GM12878 (cell line): ENCODE results near the gene SFT2D3. TPM values are rescaled to one million over a fixed set of nuclear protein-coding genes. Genes with fewer than 3 reads are reported as not detected.

ENCODE experiments used
- ATAC-seq: fragments of 200-7000 bp; cut with Tn5 transposase; 3 replicates; pipeline ENCODE4 v1.9.1; 2020; ENCODE audit warnings: mild to moderate bottlenecking, moderate library complexity
- BruUV-seq: library from RNA; stranded (reverse); fragments of 400-500 nt; replicated peaks from 2 replicates; lab custom pipeline; 2021; lab: Mats Ljungman, UMichigan
- CTCF ChIA-PET: fragments of 300-600 bp; sonication (Branson Sonifier 250); formaldehyde crosslinking; extraction: SDS; loops from one replicate; lab custom pipeline; 2021; ENCODE audit warnings: inconsistent platforms; lab: Yijun Ruan, JAX
- POLR2A ChIA-PET: fragments of 350-600 bp; formaldehyde crosslinking; extraction: SDS; loops from one replicate; lab custom pipeline; 2021; ENCODE audit warnings: inconsistent platforms; lab: Charles Lee
- RAD21 ChIA-PET: fragments of 300-600 bp; sonication (Branson Sonifier 250); formaldehyde crosslinking; loops from one replicate; lab custom pipeline; 2023; ENCODE audit warnings: antibody characterized with exemption; ENCODE audit not compliant: unreplicated experiment; lab: Charles Lee
- SMC1A ChIA-PET: fragments of 300-600 bp; sonication (Branson Sonifier 250); formaldehyde crosslinking; loops from one replicate; lab custom pipeline; 2023; ENCODE audit not compliant: unreplicated experiment, uncharacterized antibody; lab: Charles Lee
- DNase-seq: peaks from one replicate; pipeline ENCODE4 v3.0.0-alpha.2; 2011; ENCODE audit warnings: low read depth, low spot score
- FAIRE-seq: peaks from 3 replicates; lab custom pipeline; 2011; peaks lifted over from hg19 to GRCh38; lab: Jason Lieb, UNC
- H2AFZ ChIP-seq: 2 replicates; pipeline ENCODE4 v1.6.0; 2011; ENCODE audit warnings: low read depth, low read length, control low read depth; ENCODE audit not compliant: control insufficient read depth
- H3K27ac ChIP-seq: 2 replicates; pipeline ENCODE4 v1.5.1; 2011; ENCODE audit warnings: control low read depth; ENCODE audit not compliant: control insufficient read depth, insufficient read depth
- H3K27me3 ChIP-seq, 2 experiments: replicated peaks in 1 of 2; 2 replicates each; pipeline versions ENCODE4 v1.6.0 to v1.6.1; 2011; ENCODE audit warnings: low read length in 1 of 2; ENCODE audit not compliant: control insufficient read depth in 2 of 2, insufficient read depth in 2 of 2
- H3K36me3 ChIP-seq, 2 experiments: 2 replicates each; pipeline ENCODE4 v1.5.1; 2011; ENCODE audit warnings: low read length in 1 of 2; ENCODE audit not compliant: control insufficient read depth in 2 of 2, insufficient read depth in 2 of 2
- H3K4me1 ChIP-seq: 2 replicates; pipeline ENCODE4 v1.6.1; 2011; ENCODE audit warnings: mild to moderate bottlenecking, low read length, moderate library complexity, mixed read lengths; ENCODE audit not compliant: control insufficient read depth, insufficient read depth
- H3K4me2 ChIP-seq: 2 replicates; pipeline ENCODE4 v1.6.0; 2011; ENCODE audit warnings: control low read depth; ENCODE audit not compliant: control insufficient read depth, insufficient read depth
- H3K4me3 ChIP-seq: fragments of 200-600 bp; sonication (generic); 2 replicates; pipeline ENCODE4 v1.5.1; 2016
- H3K79me2 ChIP-seq: 2 replicates; pipeline ENCODE4 v1.6.0; 2011; ENCODE audit warnings: low read length; ENCODE audit not compliant: control insufficient read depth, insufficient read depth
- H3K9ac ChIP-seq: 2 replicates; pipeline ENCODE4 v1.8.0; 2011; ENCODE audit warnings: low read length, control low read depth, mixed read lengths; ENCODE audit not compliant: control insufficient read depth, insufficient read depth
- H3K9me3 ChIP-seq: replicated peaks from 3 replicates; pipeline ENCODE4 v1.5.1; 2011; ENCODE audit warnings: mild to moderate bottlenecking, low read length; ENCODE audit not compliant: control insufficient read depth, insufficient read depth
- H4K20me1 ChIP-seq: 2 replicates; pipeline ENCODE4 v1.6.0; 2011; ENCODE audit not compliant: control insufficient read depth, insufficient read depth
- CBFB ChIP-seq: IDR thresholded peaks from 2 replicates; pipeline ENCODE4 v1.6.1; 2016; ENCODE audit warnings: antibody characterized with exemption, low read depth
- EED ChIP-seq: sonication (generic); IDR thresholded peaks from 2 replicates; pipeline ENCODE4 v1.6.1; 2016; ENCODE audit warnings: antibody characterized with exemption, low read depth
- EGR1 ChIP-seq, 2 experiments: IDR thresholded peaks; 1 replicate in 1 of 2; 2 replicates in 1 of 2; pipeline ENCODE4 v1.6.1; 2011 to 2012; ENCODE audit warnings: low read depth in 2 of 2, low read length in 2 of 2, borderline replicate concordance in 1 of 2, mild to moderate bottlenecking in 1 of 2, moderate library complexity in 1 of 2
- MTA2 ChIP-seq: fragments of 450-650 bp; IDR thresholded peaks from 2 replicates; pipeline ENCODE4 v1.6.1; 2016; ENCODE audit warnings: low read depth, mild to moderate bottlenecking, moderate library complexity
- MXI1 ChIP-seq: fragments of 150-350 bp; IDR thresholded peaks from 2 replicates; pipeline ENCODE4 v1.6.1; 2011; ENCODE audit warnings: low read depth, mild to moderate bottlenecking, inconsistent platforms, low read length, improper control_type of control experiment
- MYC ChIP-seq: IDR thresholded peaks from 2 replicates; pipeline ENCODE4 v1.6.1; 2011; ENCODE audit warnings: mild to moderate bottlenecking, low read length, moderate library complexity, inconsistent platforms; ENCODE audit not compliant: insufficient read depth, insufficient replicate concordance, insufficient read length, severe bottlenecking
- NFXL1 ChIP-seq: fragments of 450-650 bp; IDR thresholded peaks from 2 replicates; pipeline ENCODE4 v1.6.1; 2017; ENCODE audit warnings: antibody characterized with exemption, mild to moderate bottlenecking, borderline replicate concordance
- NRF1 ChIP-seq: conservative IDR thresholded peaks from 2 replicates; pipeline ENCODE4 v1.6.1; 2011; ENCODE audit warnings: mild to moderate bottlenecking, low read depth, low read length, improper control_type of control experiment
- PML ChIP-seq: IDR thresholded peaks from 2 replicates; pipeline ENCODE4 v1.6.1; 2012; ENCODE audit warnings: low read length, inconsistent platforms
- RCOR1 ChIP-seq: conservative IDR thresholded peaks from 2 replicates; pipeline ENCODE4 v1.6.1; 2012; ENCODE audit warnings: low read depth, low read length, improper control_type of control experiment
- STAT3 ChIP-seq: IDR thresholded peaks from 2 replicates; pipeline ENCODE4 v1.6.1; 2011; ENCODE audit warnings: low read depth, low read length, improper control_type of control experiment
- TBL1XR1 ChIP-seq: IDR thresholded peaks from 2 replicates; pipeline ENCODE4 v1.6.1; 2012; ENCODE audit warnings: low read depth, low read length, improper control_type of control experiment
- USF1 ChIP-seq: IDR thresholded peaks from 2 replicates; pipeline ENCODE4 v1.6.1; 2011; ENCODE audit warnings: borderline replicate concordance, low read depth, mild to moderate bottlenecking, moderate library complexity, mixed read lengths, low read length; ENCODE audit not compliant: insufficient read depth; ENCODE audit errors: extremely low read length
- WRNIP1 ChIP-seq: IDR thresholded peaks from 2 replicates; pipeline ENCODE4 v1.6.1; 2011; ENCODE audit warnings: low read depth, low read length, improper control_type of control experiment, borderline replicate concordance
- YY1 ChIP-seq: IDR thresholded peaks from 2 replicates; pipeline ENCODE4 v1.6.1; 2011; ENCODE audit warnings: low read depth, mild to moderate bottlenecking, low read length
- WGBS: methylation state at CpG from one replicate; pipeline ENCODE4 v1.1.6; 2016; ENCODE audit warnings: low lambda C conversion rate; ENCODE audit not compliant: insufficient replicate concordance, insufficient coverage; ENCODE audit errors: missing lambda C conversion rate; 5-methylcytosine and 5-hydroxymethylcytosine counted together
- in situ Hi-C: fragments of 300-500 bp; cut with MboI; formaldehyde crosslinking; loops from 9 replicates; pipeline ENCODE4 v1.14.3; 2018; ENCODE audit warnings: mixed read lengths
- intact Hi-C: fragments of 100-400 bp; cut with micrococcal nuclease; formaldehyde crosslinking; loops from one replicate; pipeline ENCODE4 v1.14.2; 2022; ENCODE audit not compliant: unreplicated experiment
- polyA plus RNA-seq, 11 experiments: library from polyadenylated mRNA; depleted of rRNA in 4 of 11; unstranded in 6 of 11; stranded (reverse) in 5 of 11; fragments of >200 nt; fragmentation: Nextera tagmentation in 4 of 11; fragmentation: Illumina TruSeq in 1 of 11; extraction: Ambion mirVana in 4 of 11; extraction: Trizol in 1 of 11; gene quantifications; 1 replicate in 1 of 11; 2 replicates in 10 of 11; pipeline versions ENCODE4 v1.2.1 to v1.2.3, GENCODE V29; 2011 to 2016; ENCODE audit warnings: inconsistent platforms in 2 of 11, missing spikeins in 2 of 11, low read depth in 1 of 11
- total RNA-seq, 4 experiments: library from RNA; depleted of rRNA in 3 of 4; stranded (reverse); fragments of >200 nt in 3 of 4; fragmentation: Illumina TruSeq in 1 of 4; extraction: Trizol in 1 of 4; gene quantifications; 2 replicates each; pipeline versions ENCODE4 v1.2.1 to v1.2.3, GENCODE V29; 2013 to 2021
- TF ChIP-seq, protein P1 (sequence below): IDR thresholded peaks from 2 replicates; pipeline ENCODE4 v1.6.1; 2011; ENCODE audit warnings: low read depth, low read length, improper control_type of control experiment, borderline replicate concordance

Gene SFT2D3
- total and polyA plus RNA-seq, 10 of the 15 experiments (the other 5 are each of a cell fraction or from before 2014, with no cell fraction given), result 4.2 to 8.4 (median 6.6) TPM; not detected in 4

DNA sequence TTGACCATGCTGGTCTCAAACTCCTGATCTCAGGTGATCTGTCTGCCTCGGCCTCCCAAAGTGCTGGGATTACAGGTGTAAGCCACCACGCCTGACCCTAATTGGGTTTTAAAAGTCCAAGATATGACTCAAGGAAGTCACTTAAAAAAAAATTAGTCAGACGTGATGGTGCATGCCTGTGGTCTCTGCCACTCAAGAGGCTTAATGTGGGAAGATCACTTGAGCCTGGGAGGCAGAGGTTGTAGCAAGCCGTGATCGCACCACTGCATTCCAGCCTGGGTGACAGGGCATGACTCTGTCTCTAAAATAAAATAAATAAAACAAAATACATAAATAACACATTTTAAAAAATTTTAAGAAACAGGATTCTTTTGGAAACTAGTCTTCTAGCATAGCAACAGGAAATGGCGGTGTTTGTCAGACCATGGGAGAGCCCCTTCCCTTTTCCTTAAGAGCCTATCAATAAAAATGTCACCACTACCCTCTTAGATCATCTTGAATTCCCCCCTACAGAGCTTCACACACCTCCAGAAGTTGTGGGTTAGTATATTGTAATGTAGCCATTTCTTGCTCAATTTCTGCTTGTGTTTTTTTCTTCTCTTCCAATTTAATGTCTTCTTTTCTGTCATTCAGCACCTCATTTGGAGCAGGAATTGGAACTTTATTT is 20.1 kb downstream of the SFT2D3 start:
- CTCF ChIA-PET, result no interaction called here

GRCh38 chr2:127721978-127722355 is 20.7 kb downstream of the SFT2D3 start:
- DNase-seq (no peak), FAIRE-seq (no peak), ATAC-seq (no peak)
- Histone ChIP-seq H3K36me3 (peaks cover 8 to 26% of the 10 kb centered on the region in 2 experiments), H3K27ac (no peak overlapping the region), H3K9ac (no peak overlapping the region), H3K4me1 (no peaks in the 10 kb centered on the region), H3K79me2 (no peaks in the 10 kb centered on the region), H3K4me2 (no peak overlapping the region), H2AFZ (no peak overlapping the region), H3K4me3 (no peak overlapping the region), H4K20me1 (no peaks in the 10 kb centered on the region), H3K27me3 (no peaks in the 10 kb centered on the region), H3K9me3 (no peaks in the 10 kb centered on the region)
- WGBS, result 96% methylated on average over 2 of the region's 2 CpGs
- RAD21 ChIA-PET, result no interaction called here
- POLR2A ChIA-PET, result no interaction called here
- SMC1A ChIA-PET, result interaction anchor here (2.1 kb wide), 1 partner anchor 17 kb away, joined by 5 read pairs; no protein-coding TSS in a partner anchor
- CTCF ChIA-PET, result no interaction called here
- in situ Hi-C loops, result no loop called here
- intact Hi-C loops, result no loop called here
- no TSS peak for BruUV-seq
- TF ChIP-seq MXI1 (no peak), TBL1XR1 (no peak), MTA2 (no peak), USF1 (no peak), MYC (no peak), STAT3 (no peak), YY1 (no peak), WRNIP1 (no peak), EED (no peak), NRF1 (no peak), NFXL1 (no peak), EGR1 (IDR thresholded peaks at IDR 0.05; ENCODE audit: borderline replicate concordance in 1 of 2, low read depth in 2 of 2, low read length in 2 of 2) (no peak), CBFB (no peak), RCOR1 (no peak)
- TF ChIP-seq, protein P1, sequence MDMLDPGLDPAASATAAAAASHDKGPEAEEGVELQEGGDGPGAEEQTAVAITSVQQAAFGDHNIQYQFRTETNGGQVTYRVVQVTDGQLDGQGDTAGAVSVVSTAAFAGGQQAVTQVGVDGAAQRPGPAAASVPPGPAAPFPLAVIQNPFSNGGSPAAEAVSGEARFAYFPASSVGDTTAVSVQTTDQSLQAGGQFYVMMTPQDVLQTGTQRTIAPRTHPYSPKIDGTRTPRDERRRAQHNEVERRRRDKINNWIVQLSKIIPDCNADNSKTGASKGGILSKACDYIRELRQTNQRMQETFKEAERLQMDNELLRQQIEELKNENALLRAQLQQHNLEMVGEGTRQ, result no peak

More for the DNA sequence above, 20.1 kb downstream of the SFT2D3 start:
- POLR2A ChIA-PET, result no interaction called here
- SMC1A ChIA-PET, result interaction anchor here (2.1 kb wide), 1 partner anchor 16 kb away, joined by 5 read pairs; no protein-coding TSS in a partner anchor
- H2AFZ ChIP-seq, result no peak overlapping the region
- DNase-seq, result no peak
- no peak for FAIRE-seq
- H3K27ac ChIP-seq, result no peak overlapping the region
- no TSS peak for BruUV-seq
- no peaks in the 10 kb centered on the region for H4K20me1 ChIP-seq
- no peak for ATAC-seq
- no peaks in the 10 kb centered on the region for H3K4me1 ChIP-seq
- H3K9ac ChIP-seq, result no peak overlapping the region
- 97% methylated on average over 6 of the region's 6 CpGs for WGBS
- in situ Hi-C loops, result no loop called here
- intact Hi-C loops, result no loop called here
- H3K4me2 ChIP-seq, result no peak overlapping the region
- TF ChIP-seq YY1 (no peak), PML (no peak)
- RAD21 ChIA-PET, result interaction anchor here (0.6 kb wide), 1 partner anchor 79 kb away, joined by 3 read pairs; no protein-coding TSS in a partner anchor
- H3K4me3 ChIP-seq, result no peak overlapping the region
- H3K27me3 ChIP-seq, result no peaks in the 10 kb centered on the region
- peaks cover 8 to 26% of the 10 kb centered on the region in 2 experiments for H3K36me3 ChIP-seq
- H3K79me2 ChIP-seq, result no peaks in the 10 kb centered on the region
- H3K9me3 ChIP-seq, result no peaks in the 10 kb centered on the region
